ENCODE measurements around the gene LARP6.
"Not testable (repeated sequence)": the region's sequence is repeated elsewhere in the genome, so short reads cannot be mapped to it uniquely, and the experiment has no call there.

Gene LARP6

GRCh38 chr15:70869346-70869745, 15.4 kb upstream of the LARP6 start:
- H3K4me3 ChIP-seq (ENCODE audit: low read length): no peak overlapping the region
- DNase-seq (ENCODE audit: low read depth): no peak
- TF ChIP-seq, protein P1, sequence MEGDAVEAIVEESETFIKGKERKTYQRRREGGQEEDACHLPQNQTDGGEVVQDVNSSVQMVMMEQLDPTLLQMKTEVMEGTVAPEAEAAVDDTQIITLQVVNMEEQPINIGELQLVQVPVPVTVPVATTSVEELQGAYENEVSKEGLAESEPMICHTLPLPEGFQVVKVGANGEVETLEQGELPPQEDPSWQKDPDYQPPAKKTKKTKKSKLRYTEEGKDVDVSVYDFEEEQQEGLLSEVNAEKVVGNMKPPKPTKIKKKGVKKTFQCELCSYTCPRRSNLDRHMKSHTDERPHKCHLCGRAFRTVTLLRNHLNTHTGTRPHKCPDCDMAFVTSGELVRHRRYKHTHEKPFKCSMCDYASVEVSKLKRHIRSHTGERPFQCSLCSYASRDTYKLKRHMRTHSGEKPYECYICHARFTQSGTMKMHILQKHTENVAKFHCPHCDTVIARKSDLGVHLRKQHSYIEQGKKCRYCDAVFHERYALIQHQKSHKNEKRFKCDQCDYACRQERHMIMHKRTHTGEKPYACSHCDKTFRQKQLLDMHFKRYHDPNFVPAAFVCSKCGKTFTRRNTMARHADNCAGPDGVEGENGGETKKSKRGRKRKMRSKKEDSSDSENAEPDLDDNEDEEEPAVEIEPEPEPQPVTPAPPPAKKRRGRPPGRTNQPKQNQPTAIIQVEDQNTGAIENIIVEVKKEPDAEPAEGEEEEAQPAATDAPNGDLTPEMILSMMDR (conservative IDR thresholded peaks at IDR 0.05; ENCODE audit: low read length): no peak

DNA sequence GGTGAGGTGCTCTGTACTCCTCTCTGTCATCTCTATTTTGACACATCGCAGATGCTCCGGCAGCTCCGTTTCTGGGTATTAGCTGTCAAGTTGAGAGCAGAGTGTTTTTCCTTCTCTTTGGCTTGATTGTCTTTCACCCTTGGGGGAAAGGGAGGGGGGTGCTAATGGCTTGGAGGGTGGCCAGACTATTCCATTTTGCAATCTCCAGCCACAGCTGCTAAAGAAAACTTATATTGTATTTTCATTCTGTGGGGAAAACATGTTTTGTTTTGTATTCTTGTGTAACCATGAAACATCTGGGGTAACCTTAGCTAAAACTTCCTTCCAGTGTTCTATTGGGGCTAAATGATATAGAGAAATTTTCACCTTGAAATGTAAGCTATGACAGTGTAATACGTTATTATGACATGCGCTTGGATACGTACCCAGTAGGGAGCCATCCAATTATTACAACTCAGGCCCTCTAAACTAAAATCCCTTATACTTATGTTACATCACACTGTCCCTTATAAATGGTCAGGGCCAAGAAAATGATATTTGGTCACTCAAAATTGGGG, 14.0 kb upstream of the LARP6 start:
- peak; percentile 92 for DNase-seq (ENCODE audit: low read depth)
- TF ChIP-seq, protein P1 (conservative IDR thresholded peaks at IDR 0.05; ENCODE audit: low read length): no peak
- no peak overlapping the region for H3K4me3 ChIP-seq (ENCODE audit: low read length)

GRCh38 chr15:70866982-70867641, 13.2 kb upstream of the LARP6 start:
- no peak overlapping the region for H3K4me3 ChIP-seq (ENCODE audit: low read length)
- TF ChIP-seq, protein P1 (conservative IDR thresholded peaks at IDR 0.05; ENCODE audit: low read length): no peak
- peak; percentile 33 for DNase-seq (ENCODE audit: low read depth)

GRCh38 chr15:70863450-70864218, 9.7 kb upstream of the LARP6 start:
- TF ChIP-seq, protein P1 (conservative IDR thresholded peaks at IDR 0.05; ENCODE audit: low read length): peak; percentile 8; the same call in 1 of the 2 replicates
- peak; percentile 79 for DNase-seq (ENCODE audit: low read depth)

GRCh38 chr15:70859998-70860397, 6.0 kb upstream of the LARP6 start:
- TF ChIP-seq, protein P1 (conservative IDR thresholded peaks at IDR 0.05; ENCODE audit: low read length): no peak
- no peak overlapping the region for H3K4me3 ChIP-seq (ENCODE audit: low read length)
- DNase-seq (ENCODE audit: low read depth): no peak

More at GRCh38 chr15:70863450-70864218, 9.7 kb upstream of the LARP6 start:
- H3K4me3 ChIP-seq (ENCODE audit: low read length): no peak overlapping the region

DNA sequence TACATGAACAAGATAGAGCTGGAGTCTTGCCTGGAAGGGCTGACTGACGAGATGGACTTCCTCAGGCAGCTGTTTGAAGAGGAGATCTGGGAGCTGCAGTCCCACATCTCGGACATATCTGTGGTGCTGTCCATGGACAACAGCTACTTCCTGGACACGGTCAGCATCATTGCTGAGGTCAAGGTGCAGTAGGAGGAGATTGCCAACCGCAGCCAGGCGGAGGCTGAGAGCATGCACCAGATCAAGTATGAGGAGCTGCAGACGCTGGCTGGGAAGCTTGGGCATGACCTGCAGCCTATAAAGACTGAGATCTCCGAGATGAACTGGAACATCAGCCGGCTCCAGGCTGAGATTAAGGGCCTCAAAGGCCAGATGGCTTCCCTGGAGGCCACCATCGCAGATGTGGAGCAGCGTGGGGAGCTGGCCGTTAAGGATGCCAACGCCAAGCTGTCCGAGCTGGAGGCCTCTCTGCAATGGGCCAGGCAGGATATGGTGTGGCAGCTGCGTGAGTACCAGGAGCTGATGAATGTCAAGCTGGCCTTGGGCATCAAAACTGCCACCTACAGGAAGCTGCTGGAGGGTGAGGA, 5.5 kb upstream of the LARP6 start:
- H3K4me3 ChIP-seq (ENCODE audit: low read length): no peak overlapping the region
- DNase-seq (ENCODE audit: low read depth): no peak
- TF ChIP-seq, protein P1 (conservative IDR thresholded peaks at IDR 0.05; ENCODE audit: low read length): no peak

DNA sequence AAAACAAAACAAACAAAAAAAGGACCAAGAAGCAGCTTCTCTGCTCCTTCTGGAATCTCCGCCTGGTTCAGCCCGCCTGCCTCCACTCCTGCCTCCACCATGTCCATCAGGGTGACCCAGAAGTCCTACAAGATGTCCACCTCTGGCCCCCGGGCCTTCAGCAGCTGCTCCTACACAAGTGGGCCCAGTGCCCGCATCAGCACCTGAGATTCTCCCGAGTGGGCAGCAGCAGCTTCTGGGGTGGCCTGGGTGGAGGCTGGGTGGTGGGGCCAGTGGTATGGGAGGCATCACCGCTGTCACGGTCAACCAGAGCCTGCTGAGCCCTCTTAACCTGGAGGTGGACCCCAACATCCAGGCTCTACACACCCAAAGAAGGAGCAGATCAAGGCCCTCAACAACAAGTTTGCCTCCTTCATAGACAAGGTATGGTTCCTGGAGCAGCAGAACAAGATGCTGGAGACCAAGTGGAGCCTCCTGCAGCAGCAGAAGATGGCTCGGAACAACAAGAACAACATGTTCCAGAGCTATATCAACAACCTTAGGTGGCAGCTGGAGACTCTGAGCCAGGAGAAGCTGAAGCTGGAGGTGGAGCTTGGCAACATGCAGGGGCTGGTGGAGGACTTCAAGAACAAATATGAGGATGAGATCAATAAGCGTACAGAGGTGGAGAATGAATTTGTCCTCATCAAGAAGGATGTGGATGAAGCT, 4.8 kb upstream of the LARP6 start:
- H3K4me3 ChIP-seq (ENCODE audit: low read length); DNase-seq (ENCODE audit: low read depth): not testable (repeated sequence)

Data from AG10803 (cell line).